ENCODE data around the gene UBE3B.

GRCh38 chr12:109580272-109580671, 102.8 kb downstream of the UBE3B start:
- TF ChIP-seq CTCF (conservative IDR thresholded peaks at IDR 0.05; ENCODE audit: low read length): no peak
- TF ChIP-seq EZH2phosphoT487 (IDR thresholded peaks at IDR 0.05; ENCODE audit: borderline replicate concordance): no peak
